Panc1 (cell line): ENCODE measurements around the gene CSTB. TPM values are rescaled to one million over a fixed set of nuclear protein-coding genes. Genes with fewer than 3 reads are reported as not detected.

Experiments
- ATAC-seq: fragments of 200-7000 bp; cut with Tn5 transposase; 2 replicates; pipeline ENCODE4 v1.9.1; 2020; ENCODE audit warnings: mild to moderate bottlenecking, moderate library complexity
- BruUV-seq: library from RNA; stranded (reverse); fragments of 400-500 nt; replicated peaks from 2 replicates; lab custom pipeline; 2021; lab: Mats Ljungman, UMichigan
- CTCF ChIA-PET: fragments of 300-600 bp; sonication (Branson Sonifier 250); formaldehyde crosslinking; loops from one replicate; lab custom pipeline; 2022; ENCODE audit warnings: antibody characterized with exemption; lab: Charles Lee
- POLR2A ChIA-PET: fragments of 300-600 bp; sonication (Branson Sonifier 250); formaldehyde crosslinking; loops from one replicate; lab custom pipeline; 2022; ENCODE audit warnings: antibody characterized with exemption; lab: Charles Lee
- DNase-seq: peaks from one replicate; pipeline ENCODE4 v3.0.0-alpha.2; 2010; ENCODE audit warnings: low read depth, low spot score
- H3K27ac ChIP-seq: 2 replicates; pipeline ENCODE4 v1.5.1; 2011; ENCODE audit warnings: mild to moderate bottlenecking, low read length, inconsistent platforms
- H3K27me3 ChIP-seq: fragments of 200-500 bp; sonication (Bioruptor generic); 2 replicates; pipeline ENCODE4 v1.6.0; 2014; ENCODE audit warnings: low read length, inconsistent platforms; ENCODE audit not compliant: control insufficient read depth, insufficient read depth
- H3K36me3 ChIP-seq: fragments of 200-500 bp; sonication (Bioruptor generic); 2 replicates; pipeline ENCODE4 v1.5.1; 2014; ENCODE audit warnings: inconsistent platforms, mild to moderate bottlenecking, low read length, moderate library complexity; ENCODE audit not compliant: control insufficient read depth, insufficient read depth
- H3K4me1 ChIP-seq: 2 replicates; pipeline ENCODE4 v1.5.1; 2011; ENCODE audit warnings: inconsistent platforms, mild to moderate bottlenecking, low read length, moderate library complexity; ENCODE audit not compliant: control insufficient read depth, insufficient read depth
- H3K4me3 ChIP-seq, 2 experiments: 2 replicates each; pipeline ENCODE4 v1.5.1; 2011 to 2012; ENCODE audit warnings: low read depth in 2 of 2, low read length in 2 of 2, mild to moderate bottlenecking in 2 of 2, inconsistent platforms in 1 of 2, moderate library complexity in 1 of 2
- H3K9me3 ChIP-seq: fragments of 200-500 bp; sonication (Bioruptor generic); 2 replicates; pipeline ENCODE4 v1.5.1; 2014; ENCODE audit warnings: low read depth, mild to moderate bottlenecking, inconsistent platforms, low read length, moderate library complexity; ENCODE audit not compliant: control insufficient read depth, insufficient read depth
- POLR2AphosphoS5 ChIP-seq: IDR thresholded peaks from 2 replicates; pipeline ENCODE4 v1.6.1; 2012; ENCODE audit warnings: mild to moderate bottlenecking, low read depth, low read length, moderate library complexity
- SIN3A ChIP-seq: IDR thresholded peaks from 2 replicates; pipeline ENCODE4 v1.6.1; 2012; ENCODE audit warnings: low read depth, mild to moderate bottlenecking, low read length, moderate library complexity, borderline replicate concordance; ENCODE audit not compliant: insufficient read depth
- TCF7L2 ChIP-seq: IDR thresholded peaks from 2 replicates; pipeline ENCODE4 v1.6.1; 2011; ENCODE audit warnings: mild to moderate bottlenecking, low read depth, low read length, inconsistent platforms
- in situ Hi-C: cut with HindIII; loops from 2 replicates; pipeline ENCODE4 v1.10.0; 2016; ENCODE audit warnings: low sequenced_read_pairs, low pct_unique_long_range_greater_than_20kb
- intact Hi-C: fragments of 100-400 bp; cut with micrococcal nuclease; formaldehyde crosslinking; loops from one replicate; pipeline ENCODE4 v1.10.0; 2022; ENCODE audit not compliant: unreplicated experiment
- total RNA-seq: library from RNA; stranded (reverse); gene quantifications from one replicate; pipeline ENCODE4 v1.2.1, GENCODE V29; 2021; ENCODE audit not compliant: unreplicated experiment
- TF ChIP-seq, protein P1 (sequence below): fragments of 450-650 bp; IDR thresholded peaks from 2 replicates; pipeline ENCODE4 v1.5.1; 2017; ENCODE audit warnings: mild to moderate bottlenecking
- TF ChIP-seq, protein P2 (sequence below), 2 experiments: IDR thresholded peaks; 2 replicates each; pipeline ENCODE4 v1.6.1; 2011 to 2012; ENCODE audit warnings: low read depth in 2 of 2, control low read depth in 1 of 2, low read length in 1 of 2, mild to moderate bottlenecking in 1 of 2, moderate library complexity in 1 of 2; ENCODE audit not compliant: insufficient read depth in 1 of 2

CSTB gene
- total RNA-seq, 1 experiment from 2014 or later, result 72.5 TPM

DNA sequence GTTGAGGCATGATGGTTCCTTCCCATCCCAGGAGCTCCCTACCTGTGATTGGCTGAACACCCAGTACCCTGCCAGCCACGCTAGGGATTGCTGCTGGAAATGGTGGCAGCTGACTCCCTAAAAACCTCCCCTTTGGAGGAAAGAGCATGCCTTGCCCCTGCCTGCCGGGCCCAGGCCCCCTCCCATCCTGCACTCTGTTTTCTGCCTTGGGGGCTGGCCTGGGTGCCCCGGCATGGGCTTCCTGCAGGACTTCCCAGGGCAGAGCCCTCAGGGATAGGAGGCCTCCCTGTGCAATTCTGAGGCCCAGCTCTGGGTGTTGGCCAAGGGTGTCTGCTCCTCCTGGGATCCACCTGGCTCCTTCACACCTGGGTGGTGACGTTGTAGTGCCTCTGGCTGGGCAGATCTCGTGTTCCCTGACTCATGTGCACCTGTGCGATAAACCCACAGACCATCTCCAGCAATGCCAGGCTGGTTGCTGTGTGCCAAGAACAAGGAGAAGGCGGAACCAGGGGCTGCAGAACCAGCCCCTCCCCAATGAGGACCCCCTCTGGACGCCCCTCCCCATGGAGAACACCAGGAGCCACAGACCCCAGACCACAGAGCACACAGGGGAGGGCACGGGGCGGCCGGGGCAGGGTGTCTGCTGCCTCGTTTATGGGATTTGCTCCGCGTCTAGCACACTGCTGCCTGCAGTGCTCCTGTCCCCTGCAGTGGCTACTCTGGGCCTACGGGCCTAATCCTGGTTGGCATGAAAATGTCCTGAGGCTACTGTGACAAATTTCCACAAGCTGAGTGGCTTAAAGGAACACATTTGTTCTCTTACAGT, 13.6 kb downstream of the CSTB start:
- H3K36me3 ChIP-seq, result no peaks in the 10 kb centered on the region
- TF ChIP-seq SIN3A (no peak), POLR2AphosphoS5 (no peak), TCF7L2 (no peak)
- TF ChIP-seq, protein P1, sequence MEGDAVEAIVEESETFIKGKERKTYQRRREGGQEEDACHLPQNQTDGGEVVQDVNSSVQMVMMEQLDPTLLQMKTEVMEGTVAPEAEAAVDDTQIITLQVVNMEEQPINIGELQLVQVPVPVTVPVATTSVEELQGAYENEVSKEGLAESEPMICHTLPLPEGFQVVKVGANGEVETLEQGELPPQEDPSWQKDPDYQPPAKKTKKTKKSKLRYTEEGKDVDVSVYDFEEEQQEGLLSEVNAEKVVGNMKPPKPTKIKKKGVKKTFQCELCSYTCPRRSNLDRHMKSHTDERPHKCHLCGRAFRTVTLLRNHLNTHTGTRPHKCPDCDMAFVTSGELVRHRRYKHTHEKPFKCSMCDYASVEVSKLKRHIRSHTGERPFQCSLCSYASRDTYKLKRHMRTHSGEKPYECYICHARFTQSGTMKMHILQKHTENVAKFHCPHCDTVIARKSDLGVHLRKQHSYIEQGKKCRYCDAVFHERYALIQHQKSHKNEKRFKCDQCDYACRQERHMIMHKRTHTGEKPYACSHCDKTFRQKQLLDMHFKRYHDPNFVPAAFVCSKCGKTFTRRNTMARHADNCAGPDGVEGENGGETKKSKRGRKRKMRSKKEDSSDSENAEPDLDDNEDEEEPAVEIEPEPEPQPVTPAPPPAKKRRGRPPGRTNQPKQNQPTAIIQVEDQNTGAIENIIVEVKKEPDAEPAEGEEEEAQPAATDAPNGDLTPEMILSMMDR, result no peak
- TF ChIP-seq, protein P2, sequence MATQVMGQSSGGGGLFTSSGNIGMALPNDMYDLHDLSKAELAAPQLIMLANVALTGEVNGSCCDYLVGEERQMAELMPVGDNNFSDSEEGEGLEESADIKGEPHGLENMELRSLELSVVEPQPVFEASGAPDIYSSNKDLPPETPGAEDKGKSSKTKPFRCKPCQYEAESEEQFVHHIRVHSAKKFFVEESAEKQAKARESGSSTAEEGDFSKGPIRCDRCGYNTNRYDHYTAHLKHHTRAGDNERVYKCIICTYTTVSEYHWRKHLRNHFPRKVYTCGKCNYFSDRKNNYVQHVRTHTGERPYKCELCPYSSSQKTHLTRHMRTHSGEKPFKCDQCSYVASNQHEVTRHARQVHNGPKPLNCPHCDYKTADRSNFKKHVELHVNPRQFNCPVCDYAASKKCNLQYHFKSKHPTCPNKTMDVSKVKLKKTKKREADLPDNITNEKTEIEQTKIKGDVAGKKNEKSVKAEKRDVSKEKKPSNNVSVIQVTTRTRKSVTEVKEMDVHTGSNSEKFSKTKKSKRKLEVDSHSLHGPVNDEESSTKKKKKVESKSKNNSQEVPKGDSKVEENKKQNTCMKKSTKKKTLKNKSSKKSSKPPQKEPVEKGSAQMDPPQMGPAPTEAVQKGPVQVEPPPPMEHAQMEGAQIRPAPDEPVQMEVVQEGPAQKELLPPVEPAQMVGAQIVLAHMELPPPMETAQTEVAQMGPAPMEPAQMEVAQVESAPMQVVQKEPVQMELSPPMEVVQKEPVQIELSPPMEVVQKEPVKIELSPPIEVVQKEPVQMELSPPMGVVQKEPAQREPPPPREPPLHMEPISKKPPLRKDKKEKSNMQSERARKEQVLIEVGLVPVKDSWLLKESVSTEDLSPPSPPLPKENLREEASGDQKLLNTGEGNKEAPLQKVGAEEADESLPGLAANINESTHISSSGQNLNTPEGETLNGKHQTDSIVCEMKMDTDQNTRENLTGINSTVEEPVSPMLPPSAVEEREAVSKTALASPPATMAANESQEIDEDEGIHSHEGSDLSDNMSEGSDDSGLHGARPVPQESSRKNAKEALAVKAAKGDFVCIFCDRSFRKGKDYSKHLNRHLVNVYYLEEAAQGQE (IDR thresholded peaks at IDR 0.05; ENCODE audit: insufficient read depth in 1 of 2, low read depth in 2 of 2, low read length in 1 of 2), result no peak
- intact Hi-C loops (no loop called here), in situ Hi-C loops (no loop called here)
- H3K27ac ChIP-seq, result no peak overlapping the region
- no peaks in the 10 kb centered on the region for H3K9me3 ChIP-seq
- DNase-seq (no peak), ATAC-seq (no peak)
- H3K4me1 ChIP-seq, result peaks cover 18% of the 10 kb centered on the region
- POLR2A ChIA-PET, result no interaction called here
- no TSS peak for BruUV-seq
- H3K4me3 ChIP-seq, result no peak overlapping the region
- CTCF ChIA-PET, result no interaction called here
- no peaks in the 10 kb centered on the region for H3K27me3 ChIP-seq

DNA sequence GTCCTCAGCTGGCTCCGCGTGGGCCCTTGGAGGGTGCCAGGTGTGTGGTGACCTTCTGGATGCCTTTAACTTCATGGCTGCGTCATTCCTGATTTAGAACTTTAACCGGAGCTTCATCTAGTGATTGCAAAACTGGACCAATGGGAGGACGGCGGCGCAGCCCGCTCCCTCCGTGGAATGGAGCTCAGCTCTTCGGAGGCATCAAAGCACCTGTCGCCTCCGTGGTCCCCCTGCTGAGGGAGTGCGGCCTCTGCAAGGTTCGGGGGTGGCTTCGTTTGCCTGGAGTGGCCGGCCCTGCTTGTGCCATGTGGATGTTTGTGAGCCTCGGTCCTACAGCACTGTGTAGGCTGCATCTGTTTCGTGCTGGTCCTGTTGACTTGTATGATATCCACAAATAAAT, 14.2 kb downstream of the CSTB start:
- DNase-seq (no peak), ATAC-seq (no peak)
- intact Hi-C loops, result no loop called here
- POLR2A ChIA-PET, result no interaction called here
- H3K9me3 ChIP-seq, result no peaks in the 10 kb centered on the region
- no peak for TF ChIP-seq TCF7L2
- TF ChIP-seq, protein P1, result no peak
- peaks cover 13% of the 10 kb centered on the region for H3K4me1 ChIP-seq
- H3K4me3 ChIP-seq, result no peak overlapping the region
- in situ Hi-C loops, result no loop called here
- H3K27ac ChIP-seq, result no peak overlapping the region
- H3K36me3 ChIP-seq, result no peaks in the 10 kb centered on the region
- no TSS peak for BruUV-seq
- no peaks in the 10 kb centered on the region for H3K27me3 ChIP-seq
- CTCF ChIA-PET, result no interaction called here
